ENCODE data around the gene SERP2.

DNA sequence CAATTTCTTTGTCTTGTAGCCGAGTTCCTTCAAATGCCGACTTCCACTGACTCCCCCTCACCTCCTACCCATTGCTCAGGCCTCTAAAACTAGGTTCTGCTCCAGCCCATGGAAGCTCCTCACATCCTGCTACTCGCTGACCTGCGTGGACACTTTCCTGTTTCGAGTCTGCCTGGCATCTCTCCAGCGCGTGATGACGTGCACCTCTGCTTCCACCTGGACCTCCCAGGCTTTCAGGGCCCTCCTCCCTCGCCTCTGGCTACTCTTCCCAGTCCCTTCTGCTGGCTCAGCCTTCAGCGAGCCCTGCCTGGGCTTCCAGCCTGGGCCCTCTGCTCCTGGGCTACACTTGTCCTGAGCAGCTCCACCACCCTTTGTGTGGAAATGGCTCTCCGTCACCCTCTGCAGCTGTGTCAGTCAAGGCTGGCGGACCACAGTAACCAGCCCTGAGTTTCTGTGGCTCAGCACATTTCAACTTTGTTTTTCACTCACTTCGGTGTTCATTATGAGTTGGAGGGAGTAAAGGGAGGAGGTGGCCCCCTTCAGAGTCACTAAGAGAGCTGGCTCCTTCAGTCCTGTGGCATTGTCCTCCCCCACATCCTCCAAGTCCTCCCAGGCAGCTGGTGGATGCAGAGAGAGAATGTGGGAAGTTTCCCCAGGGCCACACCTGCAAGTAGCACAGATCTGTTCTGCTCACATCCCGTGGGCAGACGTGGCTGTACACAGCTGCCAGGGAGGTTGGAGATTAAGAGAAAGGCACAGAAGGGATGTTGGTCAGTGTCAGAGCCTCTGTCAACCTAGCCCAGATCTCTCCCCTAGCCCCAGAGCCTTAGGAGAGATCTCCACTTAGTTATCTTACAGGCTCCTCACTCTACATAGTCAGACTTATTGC lies 49.4 kb downstream of the SERP2 start:
- no peak for TF ChIP-seq POLR2A (IDR thresholded peaks at IDR 0.05)
- no peak for TF ChIP-seq CTCF (IDR thresholded peaks at IDR 0.05)
